Measurements from ENCODE around the gene USH1C. TPM values are rescaled to one million over a fixed set of nuclear protein-coding genes. Genes with fewer than 3 reads are reported as not detected.
A peak's percentile ranks its signal among the peaks of the same experiment; 100 is the strongest.

Gene USH1C
- total RNA-seq, 1 experiment from 2014 or later: not detected

DNA sequence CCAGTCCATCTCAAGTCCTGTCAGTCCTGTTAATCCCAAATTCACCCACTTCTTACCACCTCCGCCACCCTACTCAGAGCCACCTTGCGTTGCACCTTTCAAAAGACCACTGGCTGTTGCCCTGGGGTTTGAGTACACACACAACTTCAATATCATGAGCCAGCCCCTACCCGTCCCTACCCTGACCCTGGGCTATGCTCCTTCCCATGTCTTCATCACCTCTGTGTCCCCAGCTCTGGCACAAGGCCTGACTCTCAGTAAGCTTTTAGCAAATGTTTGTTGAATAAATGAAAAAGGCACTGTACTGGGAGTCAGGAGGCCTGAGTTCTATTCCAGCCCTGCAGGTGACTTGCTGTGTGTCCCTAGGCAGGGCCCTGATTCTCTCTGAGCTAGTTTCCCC, 29.3 kb upstream of the USH1C start:
- DNase-seq: no peak
- no peaks in the 10 kb centered on the region for H3K9me3 ChIP-seq (ENCODE audit: low read length)
- H3K4me3 ChIP-seq (ENCODE audit: low read length): no peak overlapping the region
- no peaks in the 10 kb centered on the region for H3K36me3 ChIP-seq (ENCODE audit: insufficient read depth, low read length)
- no peaks in the 10 kb centered on the region for H4K20me1 ChIP-seq (ENCODE audit: insufficient read depth, low read depth, low read length)
- no peak overlapping the region for H3K27ac ChIP-seq (ENCODE audit: low read length)
- H2AFZ ChIP-seq (ENCODE audit: low read length): no peak overlapping the region
- peaks cover 9% of the 10 kb centered on the region for H3K4me1 ChIP-seq (ENCODE audit: low read length)
- H3K27me3 ChIP-seq (ENCODE audit: low read length): no peaks in the 10 kb centered on the region
- H3K9me2 ChIP-seq (replicated peaks; ENCODE audit: insufficient read depth, low read length): no peaks in the 10 kb centered on the region
- no peaks in the 10 kb centered on the region for H3K79me2 ChIP-seq (ENCODE audit: low read length)
- no peak overlapping the region for H3K9ac ChIP-seq (ENCODE audit: low read length)
- H3K4me2 ChIP-seq (ENCODE audit: low read depth, low read length, poor library complexity, severe bottlenecking): no peak overlapping the region

DNA sequence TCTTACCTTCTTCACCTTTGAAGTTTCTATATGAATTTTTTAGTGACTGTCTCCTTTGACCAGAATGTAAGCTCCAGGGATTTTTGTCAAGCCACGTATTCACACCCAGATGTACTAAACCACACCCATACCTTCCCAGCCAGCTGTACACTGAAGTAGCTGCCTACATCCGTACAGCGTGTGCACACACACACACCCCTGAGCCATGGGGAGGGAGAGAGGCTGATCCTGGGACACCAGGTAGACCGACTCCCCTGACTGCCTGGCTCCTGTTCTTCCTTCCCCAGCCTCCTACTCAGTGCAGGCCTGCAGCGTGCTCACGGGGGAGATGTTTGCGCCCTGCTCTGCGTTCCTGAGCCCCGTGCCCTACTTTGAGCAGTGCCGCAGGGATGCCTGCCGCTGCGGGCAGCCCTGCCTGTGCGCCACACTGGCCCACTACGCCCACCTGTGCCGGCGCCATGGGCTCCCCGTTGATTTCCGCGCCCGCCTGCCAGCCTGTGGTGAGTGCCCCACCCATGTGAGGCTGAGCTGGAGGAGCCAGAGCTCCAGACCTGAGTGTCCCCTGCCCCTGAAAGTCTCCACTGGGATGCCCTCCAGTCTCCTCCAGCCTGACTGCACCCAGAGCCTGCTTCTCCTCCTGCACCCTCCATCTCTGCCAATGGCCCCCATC, 28.7 kb upstream of the USH1C start:
- Histone ChIP-seq H4K20me1 (ENCODE audit: insufficient read depth, low read depth, low read length) (no peaks in the 10 kb centered on the region), H3K4me3 (ENCODE audit: low read length) (no peak overlapping the region), H3K9me2 (replicated peaks; ENCODE audit: insufficient read depth, low read length) (no peaks in the 10 kb centered on the region), H3K9ac (ENCODE audit: low read length) (no peak overlapping the region), H3K27ac (ENCODE audit: low read length) (no peak overlapping the region), H3K36me3 (ENCODE audit: insufficient read depth, low read length) (no peaks in the 10 kb centered on the region), H3K27me3 (ENCODE audit: low read length) (no peaks in the 10 kb centered on the region), H3K4me2 (ENCODE audit: low read depth, low read length, poor library complexity, severe bottlenecking) (no peak overlapping the region), H3K79me2 (ENCODE audit: low read length) (no peaks in the 10 kb centered on the region), H3K9me3 (ENCODE audit: low read length) (no peaks in the 10 kb centered on the region), H2AFZ (ENCODE audit: low read length) (peak overlapping the region; percentile 37; the same call in 1 of the 2 replicates), H3K4me1 (ENCODE audit: low read length) (peaks cover 9% of the 10 kb centered on the region)
- DNase-seq: no peak

DNA sequence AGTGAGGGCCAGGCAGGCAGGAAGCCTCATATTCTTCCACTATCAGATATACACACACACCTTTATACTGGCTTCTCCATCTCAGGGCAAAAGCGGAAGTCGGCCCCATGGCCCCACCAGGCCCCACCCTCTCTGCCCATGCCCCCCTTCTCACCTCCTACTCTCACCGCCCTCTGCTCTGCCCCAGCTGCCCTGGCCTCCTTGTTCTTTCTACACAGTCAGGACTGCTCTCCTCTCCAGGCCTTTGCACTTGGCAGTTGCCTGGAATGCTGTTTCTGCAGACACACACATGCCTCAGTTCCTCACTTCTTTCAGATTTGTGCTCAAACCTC, 28.1 kb upstream of the USH1C start:
- peak; percentile 58 for DNase-seq
- Histone ChIP-seq H4K20me1 (ENCODE audit: insufficient read depth, low read depth, low read length) (no peaks in the 10 kb centered on the region), H3K9ac (ENCODE audit: low read length) (no peak overlapping the region), H3K9me3 (ENCODE audit: low read length) (no peaks in the 10 kb centered on the region), H3K27ac (ENCODE audit: low read length) (no peak overlapping the region), H3K36me3 (ENCODE audit: insufficient read depth, low read length) (no peaks in the 10 kb centered on the region), H3K27me3 (ENCODE audit: low read length) (no peaks in the 10 kb centered on the region), H3K4me3 (ENCODE audit: low read length) (no peak overlapping the region), H3K4me2 (ENCODE audit: low read depth, low read length, poor library complexity, severe bottlenecking) (no peak overlapping the region), H2AFZ (ENCODE audit: low read length) (peak overlapping the region; percentile 37; the same call in 1 of the 2 replicates), H3K79me2 (ENCODE audit: low read length) (no peaks in the 10 kb centered on the region), H3K4me1 (ENCODE audit: low read length) (peaks cover 9% of the 10 kb centered on the region), H3K9me2 (replicated peaks; ENCODE audit: insufficient read depth, low read length) (no peaks in the 10 kb centered on the region)

DNA sequence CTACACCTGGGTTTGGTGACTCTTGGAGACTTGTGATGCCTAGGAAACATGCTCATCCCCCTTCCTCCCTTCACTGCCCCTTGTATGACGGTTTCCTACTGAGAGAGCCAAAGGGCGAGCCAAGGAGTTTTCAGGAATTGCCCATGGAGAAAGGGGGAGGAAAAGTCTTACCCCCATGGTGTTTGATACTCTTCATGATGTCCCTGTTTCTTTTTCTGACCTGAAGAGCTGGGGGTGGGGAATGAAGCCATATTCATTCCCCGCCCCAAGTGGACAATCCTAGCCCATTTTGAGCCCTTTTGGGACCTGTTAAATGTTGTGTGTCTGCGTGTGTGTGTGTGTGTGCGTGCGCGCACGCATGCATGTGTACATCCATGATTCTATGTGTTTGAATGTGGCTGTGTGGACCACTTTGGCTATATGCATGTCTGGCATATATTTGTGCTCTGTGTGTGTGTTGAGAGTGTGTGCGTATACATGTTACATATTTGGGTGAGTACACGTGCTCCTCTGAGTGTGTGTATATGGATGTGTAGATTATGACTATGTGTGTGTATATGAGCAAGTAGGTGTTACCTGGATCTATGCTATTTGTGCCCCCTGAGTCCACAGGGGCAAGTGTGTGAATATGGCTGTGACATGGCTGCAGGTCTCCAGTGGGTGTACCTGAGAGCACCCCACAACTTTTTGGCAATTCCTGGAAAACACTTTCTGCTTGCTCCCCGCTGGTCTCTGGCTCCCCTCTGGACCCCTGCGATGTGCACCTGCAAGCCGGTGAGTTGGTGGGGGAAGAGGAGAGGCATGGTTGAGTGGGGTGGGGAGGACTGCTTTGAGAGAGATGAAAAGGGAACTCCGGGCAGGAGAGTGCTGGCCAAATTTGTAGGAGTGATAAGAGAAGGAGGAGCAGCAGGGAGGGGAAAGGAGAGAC, 27.5 kb upstream of the USH1C start:
- Histone ChIP-seq H3K9me2 (replicated peaks; ENCODE audit: insufficient read depth, low read length) (no peaks in the 10 kb centered on the region), H3K4me2 (ENCODE audit: low read depth, low read length, poor library complexity, severe bottlenecking) (no peak overlapping the region), H3K79me2 (ENCODE audit: low read length) (no peaks in the 10 kb centered on the region), H3K27me3 (ENCODE audit: low read length) (no peaks in the 10 kb centered on the region), H3K4me1 (ENCODE audit: low read length) (peaks cover 9% of the 10 kb centered on the region), H3K9ac (ENCODE audit: low read length) (no peak overlapping the region), H4K20me1 (ENCODE audit: insufficient read depth, low read depth, low read length) (no peaks in the 10 kb centered on the region), H3K4me3 (ENCODE audit: low read length) (no peak overlapping the region), H3K36me3 (ENCODE audit: insufficient read depth, low read length) (no peaks in the 10 kb centered on the region), H2AFZ (ENCODE audit: low read length) (peak overlapping the region; percentile 37; the same call in 1 of the 2 replicates), H3K9me3 (ENCODE audit: low read length) (no peaks in the 10 kb centered on the region), H3K27ac (ENCODE audit: low read length) (no peak overlapping the region)
- DNase-seq: no peak

DNA sequence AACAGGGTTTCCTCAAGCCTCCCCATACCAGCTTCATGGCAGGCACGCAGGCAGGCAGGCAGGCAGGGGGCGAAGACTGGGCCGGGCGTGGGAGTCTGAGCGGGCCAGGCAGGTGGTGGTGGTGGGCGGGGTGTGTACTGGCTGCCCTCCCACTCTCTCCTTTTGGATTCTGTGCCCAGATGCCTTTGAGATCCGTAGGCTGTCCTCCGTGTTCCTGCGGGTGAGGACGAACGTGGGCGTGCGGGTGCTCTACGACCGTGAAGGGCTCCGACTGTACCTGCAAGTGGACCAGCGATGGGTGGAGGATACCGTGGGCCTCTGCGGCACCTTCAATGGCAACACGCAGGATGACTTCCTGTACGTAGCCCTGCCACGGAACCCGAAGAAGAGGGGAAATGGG, 25.8 kb upstream of the USH1C start:
- Histone ChIP-seq H3K4me2 (ENCODE audit: low read depth, low read length, poor library complexity, severe bottlenecking) (no peak overlapping the region), H2AFZ (ENCODE audit: low read length) (no peak overlapping the region), H3K4me3 (ENCODE audit: low read length) (no peak overlapping the region), H4K20me1 (ENCODE audit: insufficient read depth, low read depth, low read length) (no peaks in the 10 kb centered on the region), H3K79me2 (ENCODE audit: low read length) (no peaks in the 10 kb centered on the region), H3K4me1 (ENCODE audit: low read length) (peaks cover 9% of the 10 kb centered on the region), H3K27ac (ENCODE audit: low read length) (no peak overlapping the region), H3K9me3 (ENCODE audit: low read length) (no peaks in the 10 kb centered on the region), H3K36me3 (ENCODE audit: insufficient read depth, low read length) (no peaks in the 10 kb centered on the region), H3K9me2 (replicated peaks; ENCODE audit: insufficient read depth, low read length) (no peaks in the 10 kb centered on the region), H3K27me3 (ENCODE audit: low read length) (no peaks in the 10 kb centered on the region), H3K9ac (ENCODE audit: low read length) (no peak overlapping the region)
- no peak for DNase-seq

DNA sequence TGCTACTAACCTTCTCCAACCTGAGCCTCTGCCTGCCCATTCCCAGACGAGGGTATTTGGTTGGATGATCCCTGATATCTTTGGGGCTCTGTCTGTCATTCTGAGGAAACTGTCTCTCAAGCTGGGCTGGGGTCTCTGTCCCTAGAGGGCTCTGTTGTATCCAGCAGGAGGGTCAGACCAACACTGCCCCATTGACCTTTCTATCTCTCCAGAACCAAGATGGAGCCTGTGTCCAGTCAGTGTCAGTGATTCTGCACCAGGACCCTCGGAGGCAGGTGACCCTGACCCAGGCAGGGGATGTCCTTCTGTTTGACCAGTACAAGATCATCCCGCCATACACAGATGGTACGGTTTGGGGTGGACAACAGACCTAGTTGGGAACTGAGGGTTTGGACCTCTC, 24.7 kb upstream of the USH1C start:
- no peak for DNase-seq
- no peaks in the 10 kb centered on the region for H3K79me2 ChIP-seq (ENCODE audit: low read length)

DNA sequence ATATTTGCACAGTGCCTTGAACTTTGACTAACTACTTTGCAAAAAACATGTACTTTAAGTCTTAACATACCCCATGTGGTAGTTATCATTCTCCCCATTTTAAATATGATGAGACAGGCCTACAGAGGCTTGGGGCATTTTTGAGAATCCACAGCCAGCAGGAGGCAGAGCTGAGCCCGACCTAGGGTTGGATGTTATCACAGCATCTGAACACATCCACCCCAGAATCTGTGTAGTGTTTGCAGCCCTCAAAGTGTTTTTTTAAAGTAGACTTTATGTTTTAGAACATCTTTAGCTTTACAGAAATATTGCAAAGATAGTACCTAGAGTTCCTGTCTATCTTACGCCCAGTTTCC, 20.4 kb upstream of the USH1C start:
- no peak overlapping the region for H3K4me2 ChIP-seq (ENCODE audit: low read depth, low read length, poor library complexity, severe bottlenecking)
- H3K9me3 ChIP-seq (ENCODE audit: low read length): no peaks in the 10 kb centered on the region
- no peak overlapping the region for H2AFZ ChIP-seq (ENCODE audit: low read length)
- H3K27me3 ChIP-seq (ENCODE audit: low read length): no peaks in the 10 kb centered on the region
- H4K20me1 ChIP-seq (ENCODE audit: insufficient read depth, low read depth, low read length): no peaks in the 10 kb centered on the region
- no peaks in the 10 kb centered on the region for H3K4me1 ChIP-seq (ENCODE audit: low read length)
- peak; percentile 64 for DNase-seq
- H3K36me3 ChIP-seq (ENCODE audit: insufficient read depth, low read length): no peaks in the 10 kb centered on the region
- no peak overlapping the region for H3K27ac ChIP-seq (ENCODE audit: low read length)
- H3K9ac ChIP-seq (ENCODE audit: low read length): no peak overlapping the region
- no peak overlapping the region for H3K4me3 ChIP-seq (ENCODE audit: low read length)
- no peaks in the 10 kb centered on the region for H3K79me2 ChIP-seq (ENCODE audit: low read length)
- no peaks in the 10 kb centered on the region for H3K9me2 ChIP-seq (replicated peaks; ENCODE audit: insufficient read depth, low read length)

More for the DNA sequence above, 24.7 kb upstream of the USH1C start:
- Histone ChIP-seq H3K27me3 (ENCODE audit: low read length) (no peaks in the 10 kb centered on the region), H3K4me2 (ENCODE audit: low read depth, low read length, poor library complexity, severe bottlenecking) (no peak overlapping the region), H3K4me1 (ENCODE audit: low read length) (peaks cover 9% of the 10 kb centered on the region), H3K9ac (ENCODE audit: low read length) (no peak overlapping the region), H3K9me2 (replicated peaks; ENCODE audit: insufficient read depth, low read length) (no peaks in the 10 kb centered on the region), H3K9me3 (ENCODE audit: low read length) (no peaks in the 10 kb centered on the region), H3K4me3 (ENCODE audit: low read length) (no peak overlapping the region), H2AFZ (ENCODE audit: low read length) (no peak overlapping the region), H3K36me3 (ENCODE audit: insufficient read depth, low read length) (no peaks in the 10 kb centered on the region), H4K20me1 (ENCODE audit: insufficient read depth, low read depth, low read length) (no peaks in the 10 kb centered on the region), H3K27ac (ENCODE audit: low read length) (no peak overlapping the region)

DNA sequence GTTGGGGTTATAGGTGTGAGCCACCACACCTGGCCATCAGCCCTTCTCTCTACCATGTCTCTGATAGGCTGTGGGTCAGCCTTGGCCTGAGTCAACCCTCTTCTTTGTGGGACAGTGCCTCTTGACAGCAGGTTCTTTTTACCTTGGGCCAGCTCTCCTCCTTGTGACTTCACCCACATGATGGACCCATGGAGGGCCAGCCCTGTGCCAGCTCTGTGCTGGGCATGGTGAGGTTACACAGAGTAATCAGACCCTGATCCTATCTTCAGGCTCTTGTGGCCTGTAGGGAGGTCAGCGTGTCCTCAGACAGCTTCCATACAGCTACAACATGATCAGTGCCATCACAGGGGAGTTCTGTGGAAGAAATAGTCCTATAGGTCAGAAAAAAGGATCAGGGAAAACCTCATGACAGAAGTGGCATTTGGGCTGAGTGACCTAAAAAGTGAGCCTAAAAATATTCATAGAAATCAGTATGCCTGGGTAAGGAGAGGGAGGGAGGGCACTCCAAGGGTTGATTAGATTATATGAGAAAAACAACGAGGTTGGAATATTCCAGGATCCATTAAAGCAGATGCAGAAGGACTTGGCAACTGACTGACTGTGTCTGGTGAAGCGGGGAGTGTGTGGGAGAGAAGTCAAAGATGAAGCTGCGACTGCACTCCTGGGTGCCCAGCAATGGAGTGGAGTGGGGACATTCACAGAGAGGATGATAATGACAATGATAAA, 19.9 kb upstream of the USH1C start:
- Histone ChIP-seq H3K36me3 (ENCODE audit: insufficient read depth, low read length) (no peaks in the 10 kb centered on the region), H3K9me3 (ENCODE audit: low read length) (no peaks in the 10 kb centered on the region), H2AFZ (ENCODE audit: low read length) (no peak overlapping the region), H3K9ac (ENCODE audit: low read length) (no peak overlapping the region), H4K20me1 (ENCODE audit: insufficient read depth, low read depth, low read length) (no peaks in the 10 kb centered on the region), H3K27me3 (ENCODE audit: low read length) (no peaks in the 10 kb centered on the region), H3K9me2 (replicated peaks; ENCODE audit: insufficient read depth, low read length) (no peaks in the 10 kb centered on the region), H3K27ac (ENCODE audit: low read length) (no peak overlapping the region), H3K4me3 (ENCODE audit: low read length) (no peak overlapping the region), H3K4me1 (ENCODE audit: low read length) (no peaks in the 10 kb centered on the region), H3K79me2 (ENCODE audit: low read length) (no peaks in the 10 kb centered on the region), H3K4me2 (ENCODE audit: low read depth, low read length, poor library complexity, severe bottlenecking) (no peak overlapping the region)
- no peak for DNase-seq

Data from Karpas-422 (cell line).